Naive thymus-derived CD4-positive, alpha-beta T cell (primary cell): ENCODE measurements around the gene BCL7A. TPM values are rescaled to one million over a fixed set of nuclear protein-coding genes. Genes with fewer than 3 reads are reported as not detected.

Source experiments
- ATAC-seq: fragments of 150-1000 bp; cut with Tn5 transposase; 2 replicates; pipeline ENCODE4 v1.10.0; 2021; ENCODE audit warnings: mild to moderate bottlenecking, moderate library complexity
- CTCF ChIA-PET: fragments of 350-600 bp; sonication (Branson Sonifier 250); formaldehyde crosslinking; loops from one replicate; lab custom pipeline; 2021; ENCODE audit warnings: antibody characterized with exemption; lab: Charles Lee
- POLR2A ChIA-PET: fragments of 350-600 bp; sonication (Branson Sonifier 250); formaldehyde crosslinking; loops from one replicate; lab custom pipeline; 2021; ENCODE audit warnings: antibody characterized with exemption, inconsistent platforms; lab: Charles Lee
- DNase-seq, 9 donors: peaks; one replicate each; pipeline versions ENCODE4 v3.0.0 to v3.0.0-alpha.2; 2020 to 2022; ENCODE audit warnings: mixed read lengths in 1 of 9
- H3K27ac ChIP-seq: one replicate; pipeline ENCODE4 v1.7.0; 2013; ENCODE audit warnings: mild to moderate bottlenecking, low read depth, low read length, moderate library complexity
- H3K27me3 ChIP-seq, 2 donors: one replicate each; pipeline ENCODE4 v1.7.0; 2013; ENCODE audit warnings: low read length in 2 of 2, mild to moderate bottlenecking in 2 of 2, moderate library complexity in 2 of 2; ENCODE audit not compliant: control insufficient read depth in 2 of 2, insufficient read depth in 2 of 2
- H3K36me3 ChIP-seq, 3 experiments: 1 replicate in 2 of 3; 2 replicates in 1 of 3; pipeline ENCODE4 v1.7.0; 2013; ENCODE audit warnings: low read length in 3 of 3, mild to moderate bottlenecking in 3 of 3, moderate library complexity in 1 of 3; ENCODE audit not compliant: insufficient read depth in 3 of 3, control insufficient read depth in 2 of 3
- H3K4me1 ChIP-seq, 2 donors: one replicate each; pipeline ENCODE4 v1.7.0; 2013; ENCODE audit warnings: low read length in 2 of 2, mild to moderate bottlenecking in 2 of 2, moderate library complexity in 1 of 2; ENCODE audit not compliant: control insufficient read depth in 2 of 2, insufficient read depth in 2 of 2
- H3K4me3 ChIP-seq: 2 replicates; pipeline ENCODE4 v1.7.0; 2013; ENCODE audit warnings: mild to moderate bottlenecking, low read length
- H3K9me3 ChIP-seq, 3 experiments: 1 replicate in 2 of 3; 2 replicates in 1 of 3; pipeline ENCODE4 v1.7.0; 2013; ENCODE audit warnings: low read length in 3 of 3; ENCODE audit not compliant: control insufficient read depth in 2 of 3
- H3K27ac Mint-ChIP-seq, 9 donors: one replicate each; pipeline ENCODE4 v1.8.0; 2020 to 2022; ENCODE audit warnings: mixed read lengths in 9 of 9, mild to moderate bottlenecking in 8 of 9, moderate library complexity in 5 of 9, inconsistent platforms in 2 of 9
- H3K27me3 Mint-ChIP-seq, 5 donors: one replicate each; pipeline ENCODE4 v1.8.0; 2021 to 2022; ENCODE audit warnings: mixed read lengths in 5 of 5, mild to moderate bottlenecking in 1 of 5
- H3K36me3 Mint-ChIP-seq, 5 donors: one replicate each; pipeline ENCODE4 v1.8.0; 2020 to 2022; ENCODE audit warnings: mixed read lengths in 5 of 5, mild to moderate bottlenecking in 3 of 5, inconsistent platforms in 1 of 5
- H3K4me1 Mint-ChIP-seq, 7 donors: one replicate each; pipeline ENCODE4 v1.8.0; 2020 to 2022; ENCODE audit warnings: mixed read lengths in 7 of 7, mild to moderate bottlenecking in 3 of 7, inconsistent platforms in 1 of 7
- H3K4me3 Mint-ChIP-seq, 10 donors: one replicate each; pipeline ENCODE4 v1.8.0; 2020 to 2022; ENCODE audit warnings: mild to moderate bottlenecking in 10 of 10, mixed read lengths in 10 of 10, moderate library complexity in 6 of 10, inconsistent platforms in 2 of 10
- H3K9me3 Mint-ChIP-seq, 11 donors: one replicate each; pipeline ENCODE4 v1.8.0; 2020 to 2022; ENCODE audit warnings: mixed read lengths in 11 of 11, mild to moderate bottlenecking in 4 of 11, inconsistent platforms in 1 of 11, moderate library complexity in 1 of 11
- intact Hi-C, 2 donors: fragments of 100-400 bp; cut with micrococcal nuclease; formaldehyde crosslinking; loops; one replicate each; pipeline ENCODE4 v1.15.1; 2023
- polyA plus RNA-seq, 2 donors: library from polyadenylated mRNA; unstranded; fragments of 300-500 nt; fragmentation: Illumina TruSeq; gene quantifications; one replicate each; pipeline ENCODE4 v1.2.3, GENCODE V29; 2021
- total RNA-seq, 6 experiments: library from RNA in 5 of 6; stranded (reverse) in 5 of 6; gene quantifications; 1 replicate in 5 of 6; 2 replicates in 1 of 6; pipeline ENCODE4 v1.2.3 and lab custom pipeline; 2021 to 2026

BCL7A gene
- total and polyA plus RNA-seq, 7 experiments from 2014 or later = 4.0 to 11.9 (median 5.4) TPM

DNA sequence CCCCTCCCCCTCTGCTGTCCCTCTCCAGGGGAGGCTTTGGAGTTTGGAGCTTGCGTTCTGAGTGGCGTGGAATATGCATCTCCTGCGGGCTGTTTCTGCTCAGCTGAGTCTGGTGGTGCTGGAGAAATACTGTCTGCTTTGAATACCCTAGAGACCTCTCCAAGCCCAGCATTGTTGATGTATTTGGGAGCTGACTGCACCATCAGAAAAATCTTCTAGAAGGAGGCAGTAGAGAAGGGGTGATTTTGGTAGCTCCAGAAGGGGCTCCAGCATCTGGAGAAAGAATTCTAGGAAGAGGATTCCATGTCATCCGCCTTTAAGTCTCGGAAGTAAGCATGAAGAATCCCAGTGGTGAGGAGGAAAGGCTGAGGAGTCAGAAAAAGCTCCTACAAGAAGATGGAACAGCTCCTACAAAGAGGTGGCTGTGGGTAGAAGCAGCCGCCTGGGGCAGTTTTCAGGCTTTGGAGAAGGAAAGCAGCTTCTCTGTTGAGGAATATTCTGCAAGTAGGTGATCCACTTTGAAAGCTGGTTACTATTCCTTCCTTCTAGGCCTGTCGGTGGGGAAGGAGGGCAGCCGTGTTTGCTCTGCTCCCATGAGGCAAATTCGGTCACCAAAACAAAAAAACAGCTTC, 66.6 kb downstream of the BCL7A start:
- no peak overlapping the region for H3K4me3 ChIP-seq
- peak overlapping the region in 8 of 10 donors; percentile 44 to 92 (median 66) for H3K4me3 Mint-ChIP-seq
- H3K27ac ChIP-seq = peak overlapping the region; percentile 40
- peaks cover 0 to 6% (median 0%) of the 10 kb centered on the region in 3 experiments for H3K36me3 ChIP-seq
- no peaks in the 10 kb centered on the region for H3K27me3 ChIP-seq
- no peaks in the 10 kb centered on the region for H3K9me3 ChIP-seq
- no peak for ATAC-seq
- intact Hi-C loops = loop anchor here (1.0 to 10.0 kb wide), 2 partner anchors 9 to 877 kb away; partner anchors contain the start of gene ABCB9 (in 1 of the 2)
- CTCF ChIA-PET = interaction anchor here (0.6 to 2.7 kb wide), 8 partner anchors 8 to 430 kb away, joined by 3 to 15 read pairs (median 4); no protein-coding TSS in a partner anchor
- peaks cover 0 to 78% (median 46%) of the 10 kb centered on the region in 7 donors for H3K4me1 Mint-ChIP-seq
- H3K27ac Mint-ChIP-seq = peak overlapping the region in 6 of 9 donors; percentile 46 to 88 (median 70)
- peaks cover 9 to 28% (median 12%) of the 10 kb centered on the region in 5 donors for H3K36me3 Mint-ChIP-seq
- no peak for DNase-seq
- no peaks in the 10 kb centered on the region for H3K9me3 Mint-ChIP-seq
- POLR2A ChIA-PET = interaction anchor here (0.6 to 8.7 kb wide), 4 partner anchors 9 to 1887 kb away, joined by 3 to 95 read pairs (median 34); partner anchors contain the start of genes MLXIP and RPLP0
- H3K4me1 ChIP-seq = peaks cover 7 to 86% of the 10 kb centered on the region in 2 donors
- H3K27me3 Mint-ChIP-seq = no peaks in the 10 kb centered on the region

DNA sequence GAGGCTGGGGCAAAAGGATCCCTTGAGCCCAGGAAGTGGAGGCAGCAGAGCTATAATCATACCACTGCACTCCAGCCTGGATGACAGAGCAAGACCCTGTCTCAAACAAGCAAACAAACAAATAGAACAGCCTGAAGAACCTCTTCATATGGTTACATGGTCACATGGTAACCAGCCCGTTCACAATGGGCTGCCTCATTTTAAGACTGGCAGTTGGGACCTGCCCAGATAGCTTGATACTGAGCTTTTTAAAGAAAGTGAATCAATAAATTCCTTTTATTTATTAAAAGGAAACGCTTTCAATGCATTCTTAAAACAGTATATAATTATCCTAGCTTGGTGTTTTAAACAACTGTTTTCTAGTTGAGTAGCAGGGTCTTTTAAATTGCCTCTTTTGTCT, 67.4 kb downstream of the BCL7A start:
- no peak overlapping the region for H3K4me3 ChIP-seq
- DNase-seq (no peak), ATAC-seq (no peak)
- no peaks in the 10 kb centered on the region for H3K27me3 ChIP-seq
- Mint-ChIP-seq H3K27me3 (no peaks in the 10 kb centered on the region), H3K4me3 (peak overlapping the region in 8 of 10 donors; percentile 25 to 92 (median 56)), H3K27ac (peak overlapping the region in 5 of 9 donors; percentile 48 to 89 (median 82)), H3K4me1 (peaks cover 0 to 72% (median 38%) of the 10 kb centered on the region in 7 donors), H3K9me3 (no peaks in the 10 kb centered on the region), H3K36me3 (peaks cover 7 to 24% (median 11%) of the 10 kb centered on the region in 5 donors)
- CTCF ChIA-PET = interaction anchor here (0.6 to 2.7 kb wide), 5 partner anchors 8 to 430 kb away, joined by 3 to 15 read pairs (median 5); no protein-coding TSS in a partner anchor
- no peaks in the 10 kb centered on the region for H3K9me3 ChIP-seq
- intact Hi-C loops = loop anchor here in 1 of 2 donors (10.0 kb wide), 1 partner anchor 876 kb away; the partner anchor contains the start of gene ABCB9
- peaks cover 7 to 86% of the 10 kb centered on the region in 2 donors for H3K4me1 ChIP-seq
- peaks cover 0 to 6% (median 0%) of the 10 kb centered on the region in 3 experiments for H3K36me3 ChIP-seq
- peak overlapping the region; percentile 40 for H3K27ac ChIP-seq
- POLR2A ChIA-PET = interaction anchor here (0.6 to 8.7 kb wide), 5 partner anchors 10 to 685 kb away, joined by 3 to 95 read pairs (median 7); partner anchors contain the start of gene MLXIP

DNA sequence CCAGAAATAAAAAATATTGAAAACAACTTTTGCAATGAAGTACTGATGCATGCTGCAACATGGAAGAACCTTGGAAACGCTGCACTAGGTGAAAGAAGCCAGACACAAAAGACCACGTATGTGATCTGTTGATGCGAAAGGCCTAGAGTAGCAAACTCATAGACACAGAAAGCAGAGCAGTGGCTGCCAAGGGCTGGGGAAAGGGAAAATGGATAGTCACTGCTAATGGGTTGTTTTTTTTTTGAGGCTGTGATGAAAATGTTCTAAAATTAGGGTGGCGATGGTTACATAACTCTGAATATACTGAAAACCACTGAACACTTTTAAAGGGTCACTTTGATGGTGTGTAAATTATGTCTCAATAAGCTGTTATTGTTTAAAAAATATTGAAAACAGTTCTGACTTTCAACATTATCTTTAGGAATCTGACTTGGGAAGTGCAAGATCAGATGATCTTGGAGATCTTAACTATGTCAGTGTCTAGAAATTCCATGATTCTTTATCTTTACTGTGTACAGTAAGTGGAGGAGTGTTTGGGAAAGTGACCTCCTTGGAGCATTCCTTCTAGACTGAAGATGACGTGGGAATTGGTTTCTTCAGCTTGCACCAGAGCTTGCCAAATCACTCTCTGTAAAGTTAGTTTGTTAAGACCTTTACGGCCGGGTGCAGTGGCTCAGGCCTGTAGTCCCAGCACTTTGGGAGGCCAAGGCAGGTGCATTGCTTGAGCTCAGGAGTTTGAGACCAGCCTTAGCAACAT, 69.3 kb downstream of the BCL7A start:
- CTCF ChIA-PET = interaction anchor here (0.8 to 1.2 kb wide), 3 partner anchors 9 to 193 kb away, joined by 3 read pairs; no protein-coding TSS in a partner anchor
- no peak overlapping the region for H3K27ac ChIP-seq

DNA sequence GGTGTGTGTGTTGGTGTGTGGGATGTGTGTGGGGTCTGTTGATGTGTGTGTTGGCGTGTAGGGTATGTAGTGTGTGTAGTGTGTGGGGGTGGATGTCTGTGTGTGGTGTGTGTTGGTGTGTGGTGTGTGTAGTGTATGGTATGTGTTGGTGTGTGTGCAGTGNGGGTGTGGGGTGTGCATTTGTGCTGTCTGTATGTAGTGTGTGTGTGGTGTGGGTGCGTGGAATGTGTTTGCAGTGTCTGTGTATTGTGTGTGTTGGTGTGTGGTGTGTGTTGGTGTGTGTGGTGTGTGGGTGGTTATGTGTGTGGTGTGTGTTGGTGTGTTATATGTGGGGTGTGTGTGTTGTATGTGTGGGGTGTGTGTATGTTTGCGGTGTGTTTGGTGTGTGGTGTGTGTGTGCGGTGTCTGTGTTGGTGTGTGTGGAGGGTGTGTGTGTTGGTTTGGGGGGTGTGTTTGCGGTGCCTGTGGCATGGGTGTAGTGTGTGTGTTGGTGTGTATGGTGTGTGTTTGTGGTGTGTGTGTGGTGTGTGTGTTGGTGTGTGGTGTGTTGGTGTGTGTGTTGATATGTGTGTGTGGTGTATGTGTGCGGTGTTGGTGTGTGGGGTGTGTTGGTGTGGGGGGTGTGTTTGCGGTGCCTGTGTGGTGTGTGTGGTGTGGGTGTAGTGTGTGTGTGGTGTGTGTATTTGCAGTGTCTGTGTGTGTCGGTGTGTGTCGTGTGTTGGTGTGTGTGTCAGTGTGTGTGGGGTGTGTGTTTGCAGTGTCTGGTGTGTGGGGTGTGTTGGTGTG, 71.6 kb downstream of the BCL7A start:
- Mint-ChIP-seq H3K36me3 (peaks cover 0 to 7% (median 3%) of the 10 kb centered on the region in 5 donors), H3K27ac (no peak overlapping the region), H3K27me3 (no peaks in the 10 kb centered on the region), H3K4me1 (peaks cover 22 to 56% (median 24%) of the 10 kb centered on the region in 7 donors), H3K4me3 (no peak overlapping the region), H3K9me3 (no peaks in the 10 kb centered on the region)
- CTCF ChIA-PET = no interaction called here
- Histone ChIP-seq H3K27ac (peak overlapping the region; percentile 41), H3K27me3 (no peaks in the 10 kb centered on the region), H3K9me3 (no peaks in the 10 kb centered on the region), H3K4me3 (no peak overlapping the region), H3K36me3 (no peaks in the 10 kb centered on the region), H3K4me1 (peaks cover 7 to 84% of the 10 kb centered on the region in 2 donors)
- no peak for DNase-seq
- POLR2A ChIA-PET = interaction anchor here (8.7 kb wide), 1 partner anchor 6 kb away, joined by 95 read pairs; no protein-coding TSS in a partner anchor
- intact Hi-C loops = no loop called here
- ATAC-seq = no peak

More for the DNA sequence above, 69.3 kb downstream of the BCL7A start:
- peaks cover 0 to 16% (median 8%) of the 10 kb centered on the region in 5 donors for H3K36me3 Mint-ChIP-seq
- Histone ChIP-seq H3K36me3 (peaks cover 0 to under 1% (median 0%) of the 10 kb centered on the region in 3 experiments), H3K27me3 (no peaks in the 10 kb centered on the region), H3K9me3 (no peaks in the 10 kb centered on the region), H3K4me1 (peaks cover 7 to 88% of the 10 kb centered on the region in 2 donors), H3K4me3 (no peak overlapping the region)
- peak overlapping the region in 3 of 9 donors; percentile 16 to 89 (median 72) for H3K27ac Mint-ChIP-seq
- H3K27me3 Mint-ChIP-seq = no peaks in the 10 kb centered on the region
- no peaks in the 10 kb centered on the region for H3K9me3 Mint-ChIP-seq
- POLR2A ChIA-PET = interaction anchor here (0.6 to 8.7 kb wide), 4 partner anchors 8 to 150 kb away, joined by 3 to 95 read pairs (median 34); partner anchors contain the start of gene MLXIP
- peak overlapping the region in 5 of 10 donors; percentile 30 to 78 (median 63) for H3K4me3 Mint-ChIP-seq
- H3K4me1 Mint-ChIP-seq = peaks cover under 1 to 59% (median 28%) of the 10 kb centered on the region in 7 donors
- ATAC-seq (no peak), DNase-seq (no peak)
- intact Hi-C loops = loop anchor here in 1 of 2 donors (1.0 kb wide), 1 partner anchor 8 kb away; no protein-coding TSS in a partner anchor

DNA sequence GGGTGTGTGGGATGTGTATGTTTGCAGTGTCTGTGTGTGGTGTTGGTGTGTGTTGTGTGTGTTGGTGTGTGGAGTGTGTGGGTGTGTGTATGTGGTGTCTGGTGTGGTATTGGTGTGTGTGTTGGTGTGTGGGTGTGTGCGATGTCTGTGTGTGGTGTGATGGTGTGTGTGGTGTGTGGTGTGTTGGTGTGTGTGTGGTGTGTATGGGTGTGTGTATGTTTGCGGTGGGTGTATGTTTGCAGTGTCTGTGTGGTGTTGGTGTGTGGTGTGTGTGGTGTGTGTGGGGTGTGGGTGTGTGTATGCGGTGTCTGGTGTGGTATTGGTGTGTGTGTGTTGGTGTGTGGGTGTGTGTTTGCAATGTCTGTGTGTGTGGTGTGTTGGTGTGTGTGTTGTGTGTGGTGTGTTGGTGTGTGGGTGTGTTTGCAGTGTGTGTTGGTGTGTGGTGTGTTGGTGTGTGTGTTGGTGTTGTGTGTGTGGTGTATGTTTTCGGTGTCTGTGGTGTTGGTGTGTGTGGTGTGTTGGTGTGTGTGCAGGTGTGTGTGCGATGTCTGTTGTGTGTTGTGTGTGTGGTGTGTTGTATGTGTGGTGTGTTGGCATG, 72.6 kb downstream of the BCL7A start:
- H3K4me3 ChIP-seq = no peak overlapping the region
- H3K27ac ChIP-seq = peak overlapping the region; percentile 41
- DNase-seq (no peak), ATAC-seq (no peak)
- ChIA-PET POLR2A (no interaction called here), CTCF (no interaction called here)
- H3K27ac Mint-ChIP-seq = no peak overlapping the region
- intact Hi-C loops = no loop called here
- peaks cover 27 to 55% (median 34%) of the 10 kb centered on the region in 7 donors for H3K4me1 Mint-ChIP-seq
- no peaks in the 10 kb centered on the region for H3K9me3 ChIP-seq
- no peaks in the 10 kb centered on the region for H3K36me3 ChIP-seq
- H3K36me3 Mint-ChIP-seq = peaks cover 0 to 7% (median 3%) of the 10 kb centered on the region in 5 donors
- H3K27me3 ChIP-seq = no peaks in the 10 kb centered on the region
- H3K27me3 Mint-ChIP-seq = no peaks in the 10 kb centered on the region
- peaks cover 9 to 83% of the 10 kb centered on the region in 2 donors for H3K4me1 ChIP-seq
- no peak overlapping the region for H3K4me3 Mint-ChIP-seq
- no peaks in the 10 kb centered on the region for H3K9me3 Mint-ChIP-seq
